OCI-M1 (cell line): Measurements from ENCODE around the gene SLC7A8.
"Not testable (repeated sequence)": the region's sequence is repeated elsewhere in the genome, so short reads cannot be mapped to it uniquely, and the experiment has no call there.

Experiments
- DNase-seq: peaks from one replicate; lab custom pipeline; 2025; lab: John Stamatoyannopoulos, UW

The SLC7A8 gene

DNA sequence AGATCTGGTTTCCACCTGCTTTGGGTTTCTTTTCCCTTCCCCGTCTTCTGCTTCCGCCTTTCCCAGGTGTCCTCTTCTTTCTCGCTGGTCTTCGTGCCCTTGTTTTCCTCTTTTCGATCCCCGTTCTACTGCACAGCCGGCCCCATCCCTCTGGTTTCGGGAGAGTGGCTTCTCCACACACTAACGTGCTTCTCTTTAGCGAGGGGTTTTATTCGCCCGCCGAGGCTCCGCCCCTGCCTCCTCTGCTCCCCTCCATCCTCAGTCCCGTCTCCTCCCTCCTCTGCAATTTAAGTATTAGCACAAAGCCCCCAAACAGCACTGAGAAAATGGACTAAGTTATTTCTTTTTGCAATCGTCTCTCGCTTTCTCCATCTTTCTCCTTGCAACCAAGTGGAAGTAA, at the start of gene SLC7A8:
Gene SLC7A8, minus strand, starts transcription at position 182 of the 400 bp plus-strand sequence. CDS start 746 bp downstream, outside the sequence.
- DNase-seq, result no peak

DNA sequence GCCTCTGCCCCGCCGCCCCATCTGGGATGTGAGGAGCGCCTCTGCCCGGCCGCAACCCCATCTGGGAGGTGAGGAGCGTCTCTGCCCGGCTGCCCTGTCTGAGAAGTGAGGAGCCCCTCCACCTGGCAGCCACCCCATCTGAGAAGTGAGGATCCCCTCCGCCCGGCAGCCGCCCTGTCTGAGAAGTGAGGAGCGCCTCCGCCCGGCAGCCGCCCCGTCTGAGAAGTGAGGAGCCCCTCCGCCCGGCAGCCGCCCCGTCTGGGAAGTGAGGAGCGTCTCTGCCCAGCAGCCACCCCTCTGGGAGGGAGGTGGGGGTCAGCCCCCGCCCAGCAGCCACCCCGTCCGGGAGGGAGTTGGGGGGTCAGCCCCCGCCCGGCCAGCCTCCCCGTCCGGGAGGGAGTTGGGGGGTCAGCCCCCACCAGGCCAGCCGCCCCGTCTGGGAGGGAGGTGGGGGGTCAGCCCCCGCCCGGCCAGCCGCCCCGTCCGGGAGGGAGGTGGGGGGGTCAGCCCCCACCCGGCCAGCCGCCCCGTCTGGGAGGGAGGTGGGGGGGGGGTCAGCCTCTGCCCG, 48.9 kb upstream of the SLC7A8 start:
- not testable (repeated sequence) for DNase-seq

DNA sequence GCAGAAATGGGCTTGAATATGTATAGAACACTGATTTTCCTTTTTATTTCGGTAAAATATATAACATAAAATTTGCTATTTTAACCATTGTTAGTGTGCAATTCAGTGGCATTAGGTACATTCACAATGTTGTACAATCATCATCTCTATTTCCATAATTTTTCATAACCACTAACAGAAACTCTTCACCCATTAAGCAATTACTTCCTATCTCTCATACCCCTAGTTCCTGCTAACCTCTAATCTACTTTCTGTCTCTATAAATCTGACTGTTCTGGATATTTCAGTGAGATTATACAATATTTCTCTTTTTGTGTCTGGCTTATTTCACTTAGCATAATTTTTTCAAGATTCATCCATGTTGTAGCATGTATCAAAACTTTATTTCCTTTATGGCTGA, 45.4 kb upstream of the SLC7A8 start:
- no peak for DNase-seq

DNA sequence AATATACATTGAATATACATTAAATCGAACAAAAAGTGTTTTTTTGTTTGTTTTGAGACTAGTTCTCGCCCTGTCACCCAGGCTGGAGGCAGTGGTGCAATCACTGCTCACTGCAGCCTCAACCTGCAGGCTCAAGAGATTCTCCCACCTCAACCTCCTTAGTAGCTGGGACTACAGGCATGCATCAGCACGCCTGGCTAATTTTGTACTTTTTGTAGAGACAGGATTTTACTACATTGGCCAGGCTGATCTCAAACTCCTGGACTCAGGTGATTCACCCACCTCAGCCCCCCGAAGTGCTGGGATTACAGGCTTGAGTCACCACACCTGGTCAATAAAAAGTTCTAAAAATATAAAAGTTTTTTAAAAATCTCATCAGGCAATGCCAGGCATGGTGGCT, 44.1 kb upstream of the SLC7A8 start:
- DNase-seq, result no peak

DNA sequence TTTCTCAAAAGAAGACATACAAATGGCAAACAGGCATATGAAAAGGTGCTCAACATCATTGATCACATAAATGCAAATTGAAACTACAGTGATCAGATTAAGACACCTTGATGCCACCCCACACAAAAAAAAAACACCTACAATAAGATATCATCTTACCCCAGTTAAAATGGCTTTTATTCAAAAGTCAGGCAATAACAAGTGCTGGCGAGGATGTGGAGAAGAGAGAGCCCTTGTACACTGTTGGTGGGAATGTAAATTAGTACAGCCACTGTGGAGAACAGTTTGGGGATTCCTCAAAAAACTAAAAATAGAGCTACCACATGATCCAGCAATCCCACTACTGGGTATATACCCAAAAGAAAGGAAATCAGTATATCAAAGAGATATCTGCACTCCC, 41.5 kb upstream of the SLC7A8 start:
- not testable (repeated sequence) for DNase-seq

DNA sequence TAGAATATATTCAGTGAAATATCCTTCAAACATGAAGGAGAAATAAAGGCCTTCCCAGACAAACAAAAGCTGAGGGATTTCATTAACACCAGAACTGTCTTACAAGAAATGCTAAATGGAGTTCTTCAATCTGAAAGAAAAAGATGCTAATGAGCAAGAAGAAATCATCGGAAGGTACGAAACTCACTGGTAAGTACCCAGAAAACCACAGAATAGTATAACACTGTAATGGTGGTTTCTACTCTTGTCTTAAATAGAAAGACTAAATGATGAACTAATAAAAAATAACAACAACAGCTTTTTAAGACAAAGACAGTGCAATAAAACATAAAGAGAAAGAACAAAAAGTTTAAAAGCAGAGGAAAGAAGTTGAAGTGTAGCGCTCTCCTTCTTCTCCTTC, 35.6 kb upstream of the SLC7A8 start:
- no peak for DNase-seq

DNA sequence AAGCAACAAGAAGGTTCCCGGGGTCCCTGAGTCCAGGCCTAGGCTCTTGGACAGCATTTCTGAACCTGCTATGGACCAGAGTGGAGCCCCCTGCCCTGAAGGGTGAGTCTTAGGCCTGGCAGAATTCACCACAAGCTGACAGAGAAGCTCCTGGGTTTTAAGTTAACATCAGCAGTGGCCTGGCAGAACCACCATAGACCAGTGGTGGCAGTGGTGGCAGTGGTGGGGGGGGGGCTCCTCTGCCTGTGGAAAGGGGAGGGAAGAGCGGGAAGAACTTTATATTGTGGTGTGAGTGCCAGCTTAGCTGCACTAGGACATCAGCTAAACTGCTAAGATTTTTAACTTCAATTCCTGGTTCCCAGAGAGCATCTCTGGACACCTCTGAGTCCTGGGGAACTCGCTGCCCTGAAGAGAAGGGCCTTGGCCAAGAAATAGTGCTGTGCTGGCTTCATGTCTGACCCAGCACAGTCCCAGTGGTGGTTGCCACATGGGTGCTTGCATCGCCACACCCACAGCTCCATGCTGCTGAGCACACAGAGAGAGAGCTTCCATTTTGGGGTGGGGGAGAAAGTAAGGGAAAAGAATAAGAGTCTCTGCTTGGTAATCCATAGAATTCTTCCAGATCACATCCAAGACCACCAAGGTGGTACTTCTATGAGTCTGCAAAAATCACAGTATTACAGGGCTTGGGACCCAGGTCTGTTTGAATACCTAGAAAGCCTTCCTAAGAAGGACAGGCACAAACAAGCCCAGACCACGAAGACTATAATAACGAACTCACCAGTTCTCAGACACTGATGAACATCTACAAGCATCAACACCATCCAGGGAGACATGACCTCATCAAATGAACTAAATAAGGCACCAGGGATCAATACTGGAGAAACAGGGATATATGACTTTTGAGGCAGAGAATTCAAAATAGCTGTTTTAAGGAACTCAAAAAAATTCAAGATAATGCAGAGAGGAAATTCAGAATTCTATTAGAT, 33.9 kb upstream of the SLC7A8 start:
- DNase-seq, result no peak

DNA sequence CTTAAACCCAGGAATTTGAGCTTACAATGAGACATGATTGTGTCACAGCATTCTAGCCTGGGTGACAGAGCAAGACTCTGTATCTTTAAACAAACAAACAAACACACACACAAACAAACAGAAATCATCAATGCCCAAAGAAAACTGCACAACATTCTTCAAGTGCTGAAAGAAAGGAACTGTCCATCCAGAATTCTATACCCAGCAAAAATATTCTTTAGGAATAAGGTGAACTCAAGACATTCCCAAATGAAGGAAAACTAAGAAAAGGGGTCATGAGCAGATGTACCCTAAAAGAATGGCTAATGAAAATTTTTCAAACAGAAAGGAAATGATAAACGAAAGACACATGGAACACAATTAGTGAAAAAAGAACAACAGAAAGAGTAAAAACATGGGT, 32.0 kb upstream of the SLC7A8 start:
- DNase-seq, result no peak

DNA sequence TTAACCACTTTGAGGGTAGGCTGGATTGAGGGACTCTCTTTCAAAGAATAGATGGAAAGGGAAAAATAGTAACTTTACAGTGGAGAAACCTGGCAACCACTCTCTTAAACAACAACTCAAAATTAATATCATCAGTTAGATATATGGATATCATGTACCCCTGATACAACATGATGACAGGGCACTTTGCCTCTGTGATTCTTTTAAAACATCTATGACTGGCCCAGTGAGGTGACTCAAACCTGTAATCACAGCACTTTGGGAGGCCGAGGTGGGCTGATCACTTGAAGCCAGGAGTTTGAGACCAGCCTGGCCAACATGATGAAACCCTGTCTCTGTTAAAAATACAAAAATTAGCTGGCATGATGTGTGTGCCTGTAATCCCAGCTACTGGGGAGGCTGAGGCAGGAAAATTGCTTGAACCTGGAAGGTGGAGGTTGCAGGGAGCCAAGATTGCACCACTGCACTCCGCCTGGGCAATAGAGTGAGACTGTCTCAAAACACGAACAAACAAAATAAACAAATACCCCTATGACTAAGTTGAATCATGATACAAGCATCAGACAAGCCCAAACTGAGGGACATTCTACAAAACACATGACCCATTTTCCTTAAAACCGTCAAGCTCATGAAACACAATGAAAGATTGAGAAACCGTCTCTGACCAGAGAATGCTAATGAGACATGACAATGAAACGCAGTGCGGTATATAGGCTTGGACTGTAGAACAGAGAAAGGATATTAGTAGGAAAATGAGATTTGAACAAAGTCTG, 26.4 kb upstream of the SLC7A8 start:
- no peak for DNase-seq

DNA sequence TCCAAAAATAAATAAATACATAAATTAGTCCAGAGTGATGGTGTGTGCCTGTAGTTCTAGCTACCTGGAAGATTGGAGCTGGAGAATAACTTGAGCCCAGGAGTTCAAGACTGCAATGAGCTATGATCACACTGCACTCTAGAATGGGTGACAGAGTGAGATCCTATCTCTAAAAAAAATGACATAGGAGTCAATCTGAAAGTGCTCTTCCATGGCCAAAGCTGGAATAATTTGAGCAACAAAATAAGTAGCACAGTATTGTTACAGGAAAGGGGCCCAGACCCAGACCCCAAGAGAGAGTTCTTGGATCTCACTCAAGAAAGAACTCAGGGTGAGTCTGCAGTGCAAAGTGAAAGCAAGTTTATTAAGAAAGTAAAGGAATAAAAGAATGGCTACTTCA, 24.9 kb upstream of the SLC7A8 start:
- DNase-seq, result no peak

DNA sequence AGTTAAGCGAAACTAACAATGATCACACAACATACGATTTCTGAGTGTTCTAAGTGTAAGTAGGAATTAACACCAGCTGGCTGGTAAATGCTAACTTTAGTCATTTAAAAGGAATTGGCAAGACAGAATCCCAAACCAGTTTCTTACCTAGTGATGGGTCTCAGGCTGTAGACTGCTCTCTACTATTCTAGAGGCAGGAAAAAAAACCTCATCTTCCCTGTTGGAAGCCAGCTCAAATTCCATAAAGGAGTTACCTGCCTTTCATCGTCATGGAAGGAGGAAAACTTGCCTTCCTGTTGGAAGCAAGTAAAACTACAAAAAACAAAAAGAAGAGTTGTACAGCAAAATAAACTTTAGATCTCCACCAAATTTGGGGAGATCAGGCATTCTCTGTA, 23.7 kb upstream of the SLC7A8 start:
- no peak for DNase-seq

DNA sequence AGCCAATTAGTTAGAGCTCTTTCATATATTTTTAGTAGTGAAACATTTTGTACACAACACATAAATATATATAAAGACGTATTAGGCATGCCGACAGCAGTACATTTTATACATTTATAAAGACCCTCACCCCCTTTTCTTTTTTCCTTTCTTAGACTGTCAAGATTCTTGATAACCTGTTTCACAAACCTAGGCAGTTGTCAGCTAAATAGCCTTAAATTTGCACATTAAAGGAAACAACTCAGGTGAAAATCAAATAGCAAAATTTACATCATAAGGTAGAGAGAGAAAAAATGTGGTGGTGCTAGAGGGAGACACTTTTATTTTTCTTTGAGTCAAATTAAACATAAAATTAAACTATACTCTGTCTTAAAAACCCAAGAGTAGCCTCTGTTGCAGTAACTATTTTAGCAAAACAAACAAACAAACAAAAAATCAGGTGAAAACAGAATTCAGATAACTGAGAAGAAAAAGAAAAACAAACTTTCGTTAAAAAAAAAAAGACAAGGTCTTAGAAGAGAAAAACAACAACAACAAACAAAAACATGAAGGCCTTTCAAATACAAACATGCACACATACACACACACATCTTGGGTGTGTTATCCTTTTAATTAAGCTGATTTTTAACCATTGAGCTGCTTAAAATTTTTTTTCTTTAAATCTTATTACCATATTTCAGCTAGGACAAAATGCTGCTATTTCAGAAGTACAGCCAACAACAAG, 23.1 kb upstream of the SLC7A8 start:
- DNase-seq, result no peak

DNA sequence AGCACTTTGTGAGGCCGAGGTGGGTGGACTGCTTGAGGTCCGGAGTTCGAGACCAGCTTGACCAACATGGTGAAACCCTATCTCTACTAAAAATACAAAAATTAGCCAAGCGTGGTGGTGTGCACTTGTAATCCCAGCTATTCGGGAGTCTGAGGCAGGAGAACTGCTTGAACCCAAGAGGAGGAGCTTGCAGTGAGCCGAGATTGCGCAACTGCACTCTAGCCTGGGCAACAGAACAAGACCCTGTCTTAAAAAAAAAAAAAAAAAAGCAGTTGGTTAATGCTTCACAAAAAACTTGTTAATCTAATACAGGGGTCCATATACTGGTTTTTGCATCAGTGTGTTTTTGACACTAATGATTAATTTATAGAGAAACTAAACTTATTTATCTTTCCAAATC, 18.5 kb upstream of the SLC7A8 start:
- DNase-seq, result no peak

DNA sequence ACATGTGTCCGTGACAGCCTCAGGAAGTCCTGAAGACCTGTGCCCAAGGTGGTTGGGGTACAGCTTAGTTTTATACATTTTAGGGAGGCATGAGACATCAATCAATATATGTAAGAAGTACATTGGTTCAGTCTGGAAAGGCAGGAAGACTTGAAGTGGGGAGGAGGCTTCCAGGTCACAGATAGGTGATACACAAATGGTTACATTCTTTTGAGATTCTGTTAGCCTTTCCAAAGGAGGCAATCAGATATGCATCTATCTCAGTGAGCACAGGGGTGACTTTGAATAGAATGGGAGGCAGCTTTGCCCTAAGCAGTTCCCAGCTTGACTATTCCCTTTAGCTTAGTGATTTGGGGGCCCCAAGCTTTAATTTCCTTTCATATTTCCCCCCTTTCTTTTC, 15.7 kb upstream of the SLC7A8 start:
- not testable (repeated sequence) for DNase-seq

DNA sequence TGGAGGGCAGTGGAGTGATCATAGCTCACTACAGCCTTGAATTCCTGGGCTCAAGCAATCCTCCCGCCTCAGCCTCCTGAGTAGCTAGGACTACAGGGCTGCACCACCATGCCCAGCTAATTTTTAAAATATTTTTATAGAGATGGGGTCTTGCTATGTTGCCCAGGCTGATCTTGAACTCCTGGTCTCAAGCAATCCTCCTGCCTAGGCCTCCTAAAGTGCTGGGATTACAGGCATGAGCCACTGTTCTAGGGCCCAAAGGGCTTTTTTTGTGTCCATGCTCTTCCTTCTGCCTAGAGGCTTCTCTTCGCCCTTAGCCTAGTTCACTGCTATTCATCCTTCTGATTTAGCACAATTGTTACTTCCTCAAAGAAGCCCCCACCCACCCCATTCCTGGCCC, 13.0 kb upstream of the SLC7A8 start:
- DNase-seq, result not testable (repeated sequence)

DNA sequence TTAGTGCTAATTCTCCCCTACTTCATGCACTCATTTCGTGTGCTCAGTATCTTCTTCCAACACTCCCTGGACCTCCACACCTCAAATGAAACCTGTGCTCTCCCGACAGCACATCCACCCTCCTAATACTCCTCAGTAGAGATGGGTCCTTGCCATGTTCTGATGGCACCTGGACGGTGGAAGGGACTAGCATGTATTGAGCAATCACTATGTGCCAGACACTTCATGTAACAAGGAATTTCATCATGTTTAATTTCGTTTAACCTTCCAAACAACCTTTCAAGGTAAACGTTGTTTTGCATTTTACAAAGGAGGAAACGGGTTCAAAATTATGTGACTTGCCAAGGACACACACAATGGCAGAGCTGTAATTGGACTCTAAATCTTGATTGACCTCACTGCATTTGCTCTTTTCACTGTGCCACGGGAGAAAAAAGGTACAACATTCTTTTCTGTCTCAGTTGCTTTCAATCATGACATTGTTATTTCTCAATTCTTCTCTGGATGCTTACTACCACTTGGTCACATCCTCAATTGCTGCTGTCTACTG, 12.2 kb upstream of the SLC7A8 start:
- DNase-seq, result no peak

DNA sequence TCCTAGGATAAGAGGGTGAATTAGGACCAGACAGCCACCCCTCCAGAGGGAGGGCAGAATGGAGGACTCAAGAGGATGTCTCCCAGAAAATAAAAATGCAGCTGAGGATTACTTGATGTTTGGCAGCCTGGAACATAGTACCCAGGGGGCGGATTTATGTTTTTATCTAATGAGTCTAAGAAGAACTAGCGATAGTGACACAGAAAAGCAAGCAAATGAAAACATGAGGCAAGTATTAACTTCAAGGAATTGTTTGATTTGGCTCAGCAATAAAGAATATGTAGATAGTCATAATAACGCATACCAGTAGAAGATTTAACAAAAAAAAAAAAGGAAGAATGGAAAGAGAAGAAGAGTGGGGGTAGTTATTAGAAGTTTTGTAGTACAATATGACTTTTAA, 10.0 kb upstream of the SLC7A8 start:
- no peak for DNase-seq

DNA sequence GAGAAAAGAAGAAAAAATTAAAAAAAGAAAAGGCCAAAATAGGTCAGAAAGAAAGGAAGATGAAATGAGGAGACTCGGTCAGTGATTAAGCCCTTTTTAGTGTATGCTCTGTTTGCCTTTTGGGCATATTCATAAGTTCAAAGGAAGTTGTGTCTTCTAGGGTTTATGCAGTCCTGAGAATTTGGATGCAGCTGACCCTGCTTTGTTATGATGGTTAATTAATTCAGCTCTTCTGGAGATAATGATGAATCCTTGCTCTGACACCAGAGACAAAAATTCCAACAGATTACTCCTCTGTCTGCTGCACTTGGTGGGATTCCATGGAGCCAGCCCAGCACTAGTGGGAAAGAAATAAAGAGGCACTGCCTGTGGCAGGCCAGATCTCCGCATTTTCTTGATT, 4.5 kb upstream of the SLC7A8 start:
- DNase-seq, result no peak

DNA sequence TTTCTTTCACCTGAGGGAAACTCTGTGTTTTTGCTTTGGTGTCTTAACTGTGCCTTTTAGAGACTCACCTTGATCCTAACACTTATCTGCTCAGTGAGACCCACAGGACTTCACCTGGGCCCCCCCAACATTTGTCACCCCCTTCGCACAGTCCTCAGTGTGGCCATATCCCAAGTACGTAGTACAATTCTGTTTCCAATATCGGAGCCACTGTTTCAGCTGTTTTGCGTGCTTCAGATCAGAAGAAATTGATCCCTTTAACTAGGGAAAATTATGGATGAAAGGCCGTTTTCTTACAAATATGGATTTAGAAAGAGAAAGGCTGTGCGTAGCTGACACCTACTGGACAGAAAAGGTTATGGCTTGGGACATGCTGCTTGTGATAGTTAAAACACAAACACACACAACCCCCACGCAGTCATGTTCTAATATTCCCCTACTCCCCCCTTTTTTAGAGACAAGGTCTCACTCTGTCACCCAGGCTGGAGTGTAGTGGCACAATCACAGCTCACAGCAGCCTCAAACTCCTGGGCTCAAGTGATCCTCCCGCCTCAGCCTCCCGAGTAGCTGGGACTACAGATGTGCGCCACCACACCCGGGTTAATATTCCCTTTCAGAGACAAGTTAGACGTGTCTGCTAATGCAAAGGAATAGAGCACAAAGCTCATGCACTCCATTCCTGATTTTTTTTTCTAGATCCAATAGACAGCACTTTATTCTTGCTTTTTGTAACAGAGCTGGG, 3.6 kb upstream of the SLC7A8 start:
- peak; percentile 72 for DNase-seq

DNA sequence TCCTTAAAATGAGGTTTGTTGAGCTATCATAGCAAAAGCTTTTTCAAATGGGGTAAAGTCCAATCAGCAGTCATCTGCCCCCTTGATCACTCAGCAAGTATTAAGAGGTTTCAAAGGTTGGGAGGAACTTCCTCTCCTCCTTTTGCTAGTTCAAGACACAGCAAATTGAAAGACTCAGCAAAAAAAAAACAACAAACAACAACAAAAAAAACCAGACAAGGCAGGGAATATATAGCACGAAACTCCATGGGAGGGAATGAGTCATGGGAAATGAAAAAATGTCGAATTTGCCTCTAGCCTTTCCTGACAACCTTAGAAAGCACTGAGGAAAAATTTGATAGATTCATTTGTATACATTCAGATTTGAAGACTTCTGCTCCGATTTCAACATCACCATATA, 1.6 kb upstream of the SLC7A8 start:
- peak; percentile 16 for DNase-seq

DNA sequence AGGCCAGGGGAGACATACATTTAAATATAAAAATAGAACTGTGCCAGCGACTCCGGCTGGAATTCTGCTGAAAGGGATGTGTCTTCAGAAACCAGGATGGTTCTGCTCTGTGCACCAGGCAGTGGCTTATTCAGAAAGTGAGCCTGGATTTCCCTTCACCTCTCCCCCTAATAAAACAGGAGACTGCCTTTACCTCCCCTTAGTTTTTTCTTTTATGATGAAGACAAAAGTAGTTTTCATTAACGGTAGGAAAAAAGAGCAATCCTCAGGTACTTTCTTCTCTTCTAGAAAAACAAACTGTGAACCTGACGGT, 346 bp downstream of the SLC7A8 start:
- no peak for DNase-seq
